ENCODE results near the gene MTF1.
A peak's percentile ranks its signal among the peaks of the same experiment; 100 is the strongest.
"Not testable (repeated sequence)": the region's sequence is repeated elsewhere in the genome, so short reads cannot be mapped to it uniquely, and the experiment has no call there.

Gene MTF1

DNA sequence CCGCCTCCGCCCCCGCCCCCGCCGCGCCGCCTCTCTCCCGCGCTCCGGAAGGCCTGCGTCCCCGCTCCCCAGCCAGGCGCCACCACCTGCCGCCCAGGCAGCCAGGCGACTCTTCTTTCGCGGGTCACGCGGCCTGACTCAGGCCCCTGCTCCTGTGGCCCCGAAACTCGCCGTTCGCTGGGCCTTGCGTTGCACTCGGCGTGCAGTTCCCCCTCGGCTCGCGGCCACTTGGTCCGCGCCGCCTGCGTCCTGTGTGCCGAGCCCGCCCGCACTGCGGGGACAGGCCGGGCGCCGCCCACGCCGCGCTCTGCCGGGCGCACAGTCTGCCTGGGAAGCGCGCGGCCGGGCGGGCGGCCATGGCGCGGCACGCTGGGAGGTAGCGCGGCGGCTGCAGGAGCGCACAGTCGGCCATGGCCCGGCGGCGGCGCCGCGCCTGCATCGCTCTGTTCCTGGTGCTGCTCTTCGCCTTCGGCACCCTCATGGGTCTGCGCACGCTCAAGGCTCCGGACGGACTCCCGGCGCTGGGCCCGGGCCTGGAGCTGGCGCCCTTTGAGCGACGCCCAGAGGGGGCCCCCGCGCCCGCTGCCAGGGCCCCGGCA lies 65.5 kb downstream of the MTF1 start, which contains the start of gene MANEAL:
MANEAL (plus strand) TSS at position 75 of the 599 bp plus-strand sequence; CDS start at position 411, 336 bp downstream.
- peak; percentile 83 for DNase-seq (ENCODE audit: low spot score)

DNA sequence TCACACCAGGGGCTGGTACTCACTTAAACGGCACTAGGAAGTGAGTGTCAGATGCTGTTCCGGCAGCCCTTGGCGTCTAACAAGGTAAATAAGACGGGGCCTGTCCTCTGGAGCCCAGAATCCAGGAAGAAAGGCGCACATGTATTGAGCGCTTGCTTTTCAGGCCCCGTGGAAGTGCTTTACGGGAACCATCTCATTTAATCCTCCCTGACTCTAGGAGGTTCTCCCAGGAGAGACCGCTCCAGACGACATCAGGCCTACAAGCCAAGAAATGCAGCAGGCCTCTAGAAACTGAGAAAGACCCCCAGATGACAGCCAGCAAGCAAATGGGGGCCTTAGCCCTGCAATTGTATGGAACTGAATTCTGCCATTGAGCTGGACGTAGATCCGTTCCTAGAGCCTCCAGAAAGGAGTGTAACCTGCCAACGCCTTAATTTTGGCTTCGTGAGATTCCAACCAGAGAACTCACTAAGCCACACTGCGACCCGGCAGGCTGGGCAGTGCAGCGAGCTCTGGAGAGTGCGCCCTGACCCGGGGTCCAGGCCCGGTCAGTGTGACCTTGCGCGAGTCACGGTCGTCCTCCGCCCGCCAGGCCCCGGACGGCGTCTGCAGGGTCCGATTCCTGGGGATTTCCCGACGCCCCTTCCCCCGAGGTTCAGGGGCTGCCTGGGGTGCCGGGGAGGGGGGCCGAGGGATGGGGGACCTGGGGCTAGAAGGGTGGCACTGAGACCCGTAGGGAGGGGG lies 66.3 kb downstream of the MTF1 start:
- DNase-seq (ENCODE audit: low spot score), result no peak

DNA sequence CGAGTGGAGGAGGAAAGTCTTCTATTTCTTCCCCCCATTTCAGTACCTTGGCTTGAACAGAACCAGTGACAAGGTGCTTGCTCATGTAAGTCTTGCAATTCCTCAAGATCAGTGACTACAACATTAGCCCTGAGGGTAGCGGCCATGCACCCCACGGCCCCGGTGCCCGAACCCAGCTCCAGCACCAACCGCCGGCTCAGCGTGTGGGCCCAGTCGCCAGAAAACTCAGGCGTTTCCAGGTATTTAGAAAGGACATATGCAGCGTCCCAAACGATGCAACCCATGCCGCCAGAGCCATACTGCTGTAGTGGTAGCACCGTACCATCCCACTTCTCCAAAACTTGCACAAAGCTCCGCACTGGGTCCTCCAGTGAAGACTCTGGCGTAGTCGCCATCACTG lies 76.9 kb downstream of the MTF1 start:
- DNase-seq (ENCODE audit: low spot score), result no peak

DNA sequence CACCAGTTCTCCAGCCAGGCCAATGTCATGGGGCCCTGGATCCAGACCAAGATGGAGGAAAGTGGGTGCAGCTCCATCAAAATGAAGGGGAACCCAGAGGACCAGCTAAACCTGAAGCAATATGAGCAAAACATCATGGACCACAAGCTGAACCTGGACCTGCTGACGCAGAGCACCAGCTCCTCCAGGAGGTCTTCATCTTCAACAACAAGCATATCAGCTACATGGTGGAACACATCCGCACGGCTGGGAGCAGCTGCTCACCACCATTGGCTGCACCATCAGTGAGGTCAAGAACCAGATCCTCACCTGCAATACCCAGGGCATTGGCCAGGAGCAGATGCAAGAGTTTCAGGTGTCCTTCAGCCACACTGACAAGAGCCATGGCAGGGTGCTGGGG lies 80.7 kb downstream of the MTF1 start:
- no peak for DNase-seq (ENCODE audit: low spot score)

DNA sequence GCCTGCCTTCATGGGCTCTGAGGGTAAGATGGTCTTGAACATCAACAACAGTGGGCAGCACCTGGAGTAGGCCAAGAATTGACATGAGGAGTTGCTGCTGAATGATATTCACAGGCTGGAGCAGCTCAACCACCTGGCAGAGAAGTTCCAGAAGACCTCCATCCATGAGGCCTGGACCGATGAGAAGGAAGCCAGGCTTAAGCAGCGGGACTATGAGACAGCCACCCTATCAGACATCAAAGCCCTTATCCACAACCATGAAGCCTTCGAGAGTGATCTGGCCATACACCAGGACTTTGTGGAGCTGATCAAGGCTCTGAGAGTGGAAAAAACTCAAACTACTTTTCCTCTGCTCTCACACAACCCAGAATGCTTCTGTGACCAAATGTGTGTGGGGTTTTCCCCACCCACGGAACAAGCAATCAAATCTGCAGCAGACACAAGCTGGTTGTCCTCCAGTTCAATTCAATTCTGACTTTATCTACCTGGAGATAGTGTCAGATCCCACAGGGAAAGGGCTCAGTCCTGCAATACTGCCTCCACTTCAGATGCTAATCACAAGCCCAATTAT lies 82.4 kb downstream of the MTF1 start:
- no peak for DNase-seq (ENCODE audit: low spot score)

DNA sequence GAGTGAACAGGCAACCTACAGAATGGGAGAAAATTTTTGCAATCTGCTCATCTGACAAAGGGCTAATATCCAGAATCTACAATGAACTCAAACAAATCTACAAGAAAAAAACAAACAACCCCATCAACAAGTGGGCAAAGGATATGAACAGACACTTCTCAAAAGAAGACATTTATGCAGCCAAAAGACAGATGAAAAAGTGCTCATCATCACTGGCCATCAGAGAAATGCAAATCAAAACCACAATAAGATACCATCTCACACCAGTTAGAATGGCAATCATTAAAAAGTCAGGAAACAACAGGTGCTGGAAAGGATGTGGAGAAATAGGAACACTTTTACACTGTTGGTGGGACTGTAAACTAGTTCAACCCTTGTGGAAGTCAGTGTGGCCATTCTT lies 88.0 kb downstream of the MTF1 start:
- not testable (repeated sequence) for DNase-seq (ENCODE audit: low spot score)

DNA sequence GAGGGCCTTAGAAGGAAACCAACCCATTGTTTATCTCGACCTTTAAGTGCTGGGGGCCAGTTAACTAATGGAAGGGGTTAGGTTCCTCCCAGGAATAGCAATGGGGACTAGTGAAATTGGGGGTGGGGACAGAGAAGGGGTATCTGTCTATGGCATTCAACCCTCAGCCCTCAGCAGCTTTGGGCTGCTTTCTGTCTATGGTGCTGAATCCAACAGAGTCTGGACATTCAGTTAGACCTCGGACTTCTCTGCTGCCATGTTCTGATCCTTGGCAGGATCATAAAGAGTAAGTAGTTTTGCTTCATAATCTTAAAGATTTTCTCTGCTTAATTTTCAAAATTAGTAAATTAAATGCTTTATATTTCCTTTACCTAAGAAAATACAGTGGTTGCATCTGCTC lies 91.9 kb downstream of the MTF1 start:
- no peak for DNase-seq (ENCODE audit: low spot score)

DNA sequence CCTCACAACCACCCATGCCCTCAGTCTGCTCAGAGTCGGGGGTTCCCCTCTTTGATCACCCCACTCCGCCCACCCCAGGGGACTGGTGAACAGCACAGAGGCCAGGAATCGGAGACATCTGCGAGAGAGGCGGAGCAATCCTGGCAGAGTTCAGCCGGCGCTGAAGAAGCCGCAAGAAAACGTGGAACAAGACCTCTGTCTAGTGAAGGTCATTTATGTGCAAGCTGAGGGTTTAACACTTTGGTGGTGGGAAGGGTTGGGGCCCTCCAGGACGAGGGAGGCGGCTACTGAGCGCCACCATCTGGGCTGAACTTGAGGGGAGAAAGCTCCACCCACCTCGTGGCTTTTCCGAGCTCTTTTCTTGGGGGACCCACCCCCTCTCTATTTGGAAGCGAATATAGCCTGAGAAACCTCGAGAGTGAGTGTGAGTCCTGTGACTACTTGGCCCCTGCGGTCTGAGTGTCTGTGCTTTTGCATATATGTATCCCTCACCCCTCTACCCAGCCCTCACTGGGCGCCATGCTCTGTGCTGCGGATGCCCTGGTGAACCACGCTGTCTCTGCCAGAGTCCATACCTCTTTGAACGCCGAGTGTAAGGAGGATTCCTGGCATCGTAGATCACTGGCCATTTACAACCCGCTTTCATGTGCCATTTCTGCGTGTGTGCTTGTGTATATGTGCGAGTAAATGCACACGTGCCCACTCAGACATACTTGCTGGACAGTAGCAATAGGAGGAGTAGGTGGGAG lies 93.3 kb downstream of the MTF1 start:
- DNase-seq (ENCODE audit: low spot score), result no peak

DNA sequence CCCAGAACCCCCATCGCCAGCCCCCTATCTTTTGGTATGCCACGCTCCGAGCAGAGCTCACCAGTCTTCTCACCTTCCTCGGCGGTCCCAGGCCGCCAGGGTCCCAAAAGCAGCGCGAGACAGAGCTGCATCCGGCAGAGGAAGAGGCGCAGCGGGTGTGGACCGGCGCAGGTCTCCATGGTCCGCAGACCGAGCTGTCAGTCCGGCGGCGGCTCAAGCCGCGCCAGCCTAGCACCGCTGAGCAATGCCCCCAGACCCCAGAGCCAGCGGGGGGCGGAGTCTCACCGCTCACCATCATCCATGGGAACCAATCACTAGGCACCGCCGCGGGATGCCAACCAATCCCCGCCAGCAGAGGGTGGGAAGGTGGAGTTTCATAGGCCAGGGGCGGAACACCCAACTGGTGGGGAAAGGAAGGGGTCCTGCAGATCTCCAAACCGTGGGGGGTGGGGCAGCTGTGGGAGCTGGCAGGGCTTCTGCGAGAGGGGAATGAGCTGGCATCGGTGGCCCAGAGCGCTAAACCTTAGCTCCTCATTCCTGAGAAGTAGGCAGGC lies 94.4 kb downstream of the MTF1 start, which contains the start of gene EPHA10:
EPHA10 (minus strand) TSS at position 233 of the 554 bp plus-strand sequence; CDS start at position 179, 54 bp downstream.
- no peak for DNase-seq (ENCODE audit: low spot score)

DNA sequence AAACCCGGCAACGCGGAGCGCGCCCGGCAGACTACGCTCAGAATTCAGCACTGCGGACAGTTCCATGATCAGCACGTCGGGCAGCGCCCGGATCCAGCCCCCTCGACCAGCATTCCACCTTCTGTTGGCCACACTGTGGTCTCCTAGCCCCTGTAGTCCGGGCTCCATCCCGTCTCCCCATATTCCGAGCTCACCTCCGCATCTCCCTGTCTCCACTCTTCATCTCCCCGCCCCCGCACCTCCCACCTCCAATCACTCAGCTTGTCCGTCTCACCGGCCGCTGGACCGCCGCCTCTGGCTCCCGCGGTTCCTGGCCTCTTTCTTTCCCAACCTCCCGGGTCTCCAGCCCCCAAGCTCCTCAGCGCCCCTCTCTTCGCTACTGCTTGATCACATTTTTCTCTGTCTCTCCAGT lies 95.0 kb downstream of the MTF1 start:
- DNase-seq (ENCODE audit: low spot score), result peak; percentile 34

DNA sequence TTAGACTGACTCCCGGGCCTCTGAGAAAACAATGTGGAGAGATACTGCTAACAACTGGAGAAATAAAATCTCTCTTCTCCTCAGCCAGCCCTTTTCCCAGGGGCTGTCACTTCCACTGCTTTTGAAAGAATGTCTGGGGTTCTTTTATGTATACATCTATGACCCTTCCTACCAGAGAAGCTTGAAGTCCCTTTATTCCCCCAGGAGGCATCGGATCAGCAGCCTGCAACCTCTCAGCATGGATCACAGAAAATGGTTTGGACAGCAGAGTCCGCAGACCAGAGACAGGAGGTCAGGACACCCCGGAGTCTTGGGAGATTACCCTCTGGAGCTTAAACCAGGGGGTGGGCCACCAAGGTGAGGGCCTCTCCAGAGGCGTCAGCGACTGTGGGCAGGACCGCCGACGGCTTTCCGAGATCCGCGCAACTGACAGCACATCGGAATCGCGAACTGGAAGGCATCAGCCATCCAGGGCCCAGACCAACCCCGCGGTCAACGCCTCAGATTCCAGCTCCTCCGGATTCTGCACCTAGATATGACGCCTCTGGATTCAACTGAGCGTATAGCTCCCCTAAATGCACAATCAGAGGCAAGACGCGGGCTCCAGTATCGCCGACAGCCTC lies 95.5 kb downstream of the MTF1 start:
- DNase-seq (ENCODE audit: low spot score), result no peak

DNA sequence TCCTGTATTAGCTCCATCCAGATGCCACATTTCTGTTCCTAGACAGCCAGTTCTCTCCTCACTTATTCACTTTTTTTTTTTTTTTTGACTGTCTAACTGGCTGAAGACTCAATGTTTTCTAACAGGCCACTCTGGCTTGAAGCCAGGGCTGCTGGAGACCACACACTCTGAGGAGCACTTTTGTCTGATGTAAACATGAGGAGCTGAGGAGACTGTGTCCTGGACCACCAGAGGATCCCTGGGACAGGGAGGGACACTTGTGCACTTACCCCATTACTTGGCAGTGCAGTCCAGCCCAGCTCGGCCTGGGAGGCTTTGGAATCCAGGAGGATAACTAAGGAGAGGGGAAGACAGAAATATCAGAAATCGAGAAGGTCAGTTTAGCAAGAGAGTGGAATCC lies 96.9 kb downstream of the MTF1 start:
- no peak for DNase-seq (ENCODE audit: low spot score)

DNA sequence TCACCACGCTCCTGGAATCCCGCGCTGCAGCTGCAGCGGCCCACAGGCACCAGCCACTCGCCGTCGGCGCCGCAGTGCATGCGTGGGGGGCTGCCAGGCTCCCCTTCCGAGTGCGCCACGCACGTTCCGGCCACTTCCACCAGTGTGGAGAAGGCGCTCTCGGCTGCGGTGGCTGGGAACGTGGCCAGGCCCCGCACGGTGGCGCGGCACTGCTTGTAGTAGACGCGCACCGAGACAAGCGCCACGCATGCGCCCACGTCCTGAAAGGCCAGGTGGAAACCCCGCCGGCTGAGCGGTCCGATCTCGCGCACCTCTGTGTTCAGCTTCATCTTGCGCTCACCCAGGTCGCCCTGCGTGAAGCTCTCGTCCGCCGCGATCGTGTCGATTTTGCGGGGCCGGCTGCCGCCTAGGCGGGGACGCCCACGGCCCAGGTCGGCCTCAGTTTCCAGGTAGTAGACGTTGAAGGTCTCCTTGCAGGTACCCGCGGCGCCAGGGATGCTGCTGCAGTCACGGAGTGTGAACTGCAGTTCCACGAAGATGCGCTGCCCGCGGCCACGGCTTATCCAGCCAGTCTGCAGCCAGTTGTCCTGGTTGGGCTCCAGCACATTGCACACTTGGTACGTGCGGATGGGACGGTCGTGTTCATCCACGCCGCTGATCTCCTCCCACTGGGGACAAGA lies 97.8 kb downstream of the MTF1 start:
- no peak for DNase-seq (ENCODE audit: low spot score)
